Smooth muscle cell (in vitro differentiated cells): Measurements from ENCODE around the gene CASP8AP2. TPM values are rescaled to one million over a fixed set of nuclear protein-coding genes. Genes with fewer than 3 reads are reported as not detected.
"Not testable (repeated sequence)": the region's sequence is repeated elsewhere in the genome, so short reads cannot be mapped to it uniquely, and the experiment has no call there.

Source experiments
- DNase-seq: peaks from one replicate; lab custom pipeline; 2025; ENCODE audit not compliant: unreplicated experiment; lab: John Stamatoyannopoulos, UW
- H2AFZ ChIP-seq: fragments of 200-600 bp; sonication (generic); 2 replicates; pipeline ENCODE4 v1.6.0; 2016; ENCODE audit warnings: antibody characterized with exemption, low read depth, mild to moderate bottlenecking
- H3F3A ChIP-seq: fragments of 200-600 bp; sonication (generic); 2 replicates; pipeline ENCODE4 v1.6.0; 2017; ENCODE audit warnings: antibody characterized with exemption, low read depth
- H3K27ac ChIP-seq: fragments of 200-600 bp; sonication (generic); 2 replicates; pipeline ENCODE4 v1.5.1; 2016; ENCODE audit warnings: low read depth, mild to moderate bottlenecking
- H3K27me3 ChIP-seq: fragments of 200-600 bp; sonication (generic); 2 replicates; pipeline ENCODE4 v1.6.1; 2016; ENCODE audit warnings: low read depth, mild to moderate bottlenecking
- H3K36me3 ChIP-seq: fragments of 200-600 bp; sonication (generic); 2 replicates; pipeline ENCODE4 v1.5.1; 2016; ENCODE audit warnings: low read depth
- H3K4me1 ChIP-seq: fragments of 200-600 bp; sonication (generic); 2 replicates; pipeline ENCODE4 v1.5.1; 2016; ENCODE audit warnings: low read depth
- H3K4me2 ChIP-seq: fragments of 200-600 bp; sonication (generic); 2 replicates; pipeline ENCODE4 v1.6.0; 2016; ENCODE audit warnings: mild to moderate bottlenecking
- H3K4me3 ChIP-seq: fragments of 200-600 bp; sonication (generic); 2 replicates; pipeline ENCODE4 v1.5.1; 2016; ENCODE audit warnings: mild to moderate bottlenecking
- H3K79me2 ChIP-seq: fragments of 200-600 bp; sonication (generic); 2 replicates; pipeline ENCODE4 v1.6.0; 2016; ENCODE audit warnings: low read depth, mild to moderate bottlenecking
- H3K9ac ChIP-seq: fragments of 200-600 bp; sonication (generic); 2 replicates; pipeline ENCODE4 v1.6.0; 2016; ENCODE audit warnings: low read depth
- H3K9me3 ChIP-seq: fragments of 200-600 bp; sonication (generic); replicated peaks from 2 replicates; pipeline ENCODE4 v1.5.1; 2016; ENCODE audit warnings: low read depth
- H4K20me1 ChIP-seq: fragments of 200-600 bp; sonication (generic); 2 replicates; pipeline ENCODE4 v1.6.0; 2016; ENCODE audit warnings: low read depth
- CTCF ChIP-seq: fragments of 200-600 bp; sonication (generic); IDR thresholded peaks from 2 replicates; pipeline ENCODE4 v1.5.1; 2017; ENCODE audit warnings: borderline replicate concordance, mild to moderate bottlenecking, antibody characterized with exemption; ENCODE audit not compliant: insufficient read depth, poor library complexity, severe bottlenecking
- WGBS: methylation state at CpG from one replicate; pipeline ENCODE4 v1.1.7; 2016; ENCODE audit warnings: low lambda C conversion rate; 5-methylcytosine and 5-hydroxymethylcytosine counted together
- polyA plus RNA-seq: library from polyadenylated mRNA; unstranded; fragments of >200 nt; fragmentation: Nextera tagmentation; extraction: Ambion mirVana; gene quantifications from 2 replicates; pipeline ENCODE4 v1.2.1, GENCODE V29; 2016
- total RNA-seq: library from RNA; depleted of rRNA; stranded (reverse); fragments of >200 nt; gene quantifications from 2 replicates; pipeline ENCODE4 v1.2.3, GENCODE V29; 2014

Gene CASP8AP2
- total and polyA plus RNA-seq, 2 experiments from 2014 or later = 13.3 to 18.7 TPM

GRCh38 chr6:89892577-89892976 is 62.9 kb downstream of the CASP8AP2 start:
- not testable (repeated sequence) for H3K36me3 ChIP-seq, DNase-seq, H3K4me1 ChIP-seq, H3K9me3 ChIP-seq, H2AFZ ChIP-seq, H3K9ac ChIP-seq, H3F3A ChIP-seq, H3K27ac ChIP-seq, H3K4me2 ChIP-seq, H3K79me2 ChIP-seq, H4K20me1 ChIP-seq, H3K4me3 ChIP-seq
- WGBS = 86% methylated on average over 8 of the region's 8 CpGs
- H3K27me3 ChIP-seq = peaks cover 42% of the 10 kb centered on the region

- no peaks in the 10 kb centered on the region for H3K79me2 ChIP-seq
- H4K20me1 ChIP-seq = no peaks in the 10 kb centered on the region
- no peaks in the 10 kb centered on the region for H3K36me3 ChIP-seq
- H2AFZ ChIP-seq = no peak within 1 kb of the TSS
- no peak within 1 kb of the TSS for H3K27ac ChIP-seq
- H3K27me3 ChIP-seq = peaks cover 39% of the 10 kb centered on the region
- H3K9me3 ChIP-seq = no peaks in the 10 kb centered on the region
- H3K4me3 ChIP-seq = no peak within 1 kb of the TSS
- no peaks in the 10 kb centered on the region for H3F3A ChIP-seq
- no peak for TF ChIP-seq CTCF
- H3K4me1 ChIP-seq = peaks cover 9% of the 10 kb centered on the region
- H3K9ac ChIP-seq = no peak within 1 kb of the TSS
- WGBS = 93% methylated on average over 1 of the region's 1 CpG
- no peak for DNase-seq
- H3K4me2 ChIP-seq = no peak within 1 kb of the TSS
Observed at GRCh38 chr6:89894169-89894568, 64.5 kb downstream of the CASP8AP2 start, which contains the start of gene GJA10. Gene GJA10, plus strand, starts transcription at chr6:89894469. Its CDS starts 0 bp downstream, at chr6:89894469.

- DNase-seq = peak; percentile 1
- Histone ChIP-seq H2AFZ (no peak overlapping the region), H3K36me3 (no peaks in the 10 kb centered on the region), H3K9me3 (no peaks in the 10 kb centered on the region), H3K4me3 (no peak overlapping the region), H3K27ac (no peak overlapping the region), H3K27me3 (peaks cover 27% of the 10 kb centered on the region), H3K9ac (no peak overlapping the region), H3K79me2 (no peaks in the 10 kb centered on the region), H4K20me1 (no peaks in the 10 kb centered on the region), H3K4me2 (no peak overlapping the region), H3K4me1 (peaks cover 3% of the 10 kb centered on the region), H3F3A (no peaks in the 10 kb centered on the region)
- 51% methylated on average over 8 of the region's 8 CpGs for WGBS
- no peak for TF ChIP-seq CTCF
Observed at GRCh38 chr6:89895276-89895874, 65.7 kb downstream of the CASP8AP2 start.

DNA sequence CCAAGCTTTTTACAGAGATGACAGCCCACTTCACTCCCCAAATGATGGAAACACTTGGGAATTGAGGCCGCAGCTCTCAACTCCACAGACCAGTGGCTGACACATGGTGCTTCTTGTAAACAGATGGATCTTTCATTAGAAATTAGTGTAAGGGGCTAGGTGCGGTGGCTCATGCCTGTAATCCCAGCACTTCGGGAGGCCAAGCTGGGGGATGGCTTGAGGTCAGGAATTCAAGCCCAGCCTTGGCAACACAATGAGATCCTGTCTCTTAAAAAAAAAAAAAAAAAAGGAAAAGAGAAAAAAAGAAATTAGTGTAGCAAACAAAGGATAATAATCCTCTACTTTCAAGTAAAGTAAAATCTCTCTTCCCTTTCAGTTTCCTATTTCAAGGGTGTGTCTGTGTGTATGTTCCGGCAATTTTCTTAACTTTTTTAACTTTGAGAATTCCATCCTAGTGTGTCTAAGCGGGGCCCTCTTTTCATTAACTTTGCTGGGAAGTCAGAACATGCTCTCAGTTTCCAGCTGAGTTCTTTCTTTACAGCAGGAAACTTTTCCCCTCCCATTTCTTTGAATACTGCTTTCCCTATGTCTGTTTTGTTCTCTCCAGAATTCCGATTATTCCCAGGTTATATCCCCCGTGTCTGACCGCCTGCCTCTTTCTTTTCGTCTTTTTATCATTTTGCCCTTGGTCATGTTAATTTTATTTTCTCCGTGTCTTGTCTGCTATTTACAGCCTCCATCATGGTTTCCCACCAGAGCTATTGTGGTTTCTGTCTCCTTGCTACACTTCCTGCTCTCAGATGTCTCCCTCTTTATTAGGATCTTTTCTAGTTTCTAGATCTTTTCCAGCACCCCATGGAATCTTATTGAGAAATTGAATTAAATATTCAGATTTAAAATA is 80.6 kb downstream of the CASP8AP2 start:
- H2AFZ ChIP-seq, H3K27me3 ChIP-seq, H3K9ac ChIP-seq, H3F3A ChIP-seq, H3K36me3 ChIP-seq, H3K79me2 ChIP-seq, H3K4me2 ChIP-seq, H3K4me3 ChIP-seq, H3K27ac ChIP-seq, H3K4me1 ChIP-seq, H3K9me3 ChIP-seq, DNase-seq, H4K20me1 ChIP-seq: not testable (repeated sequence)
- WGBS = 70% methylated on average over 10 of the region's 10 CpGs
